ENCODE measurements around the gene ASB15.

Gene ASB15

GRCh38 chr7:123637878-123638277, 36.3 kb downstream of the ASB15 start:
- DNase-seq = no peak

- no peak for DNase-seq
These were observed 38.0 kb downstream of the ASB15 start for GRCh38 chr7:123639631-123640030.

GRCh38 chr7:123640583-123640982, 39.0 kb downstream of the ASB15 start:
- DNase-seq = no peak

- no peak for DNase-seq
These were observed 40.3 kb downstream of the ASB15 start for GRCh38 chr7:123641901-123642300.

- peak in 1 of 2 experiments; percentile 4 for DNase-seq
These were observed 42.1 kb downstream of the ASB15 start for GRCh38 chr7:123643495-123644441.

GRCh38 chr7:123645516-123645915, 43.9 kb downstream of the ASB15 start:
- DNase-seq = no peak

GRCh38 chr7:123647106-123647730, 45.6 kb downstream of the ASB15 start:
- DNase-seq = no peak

DNA sequence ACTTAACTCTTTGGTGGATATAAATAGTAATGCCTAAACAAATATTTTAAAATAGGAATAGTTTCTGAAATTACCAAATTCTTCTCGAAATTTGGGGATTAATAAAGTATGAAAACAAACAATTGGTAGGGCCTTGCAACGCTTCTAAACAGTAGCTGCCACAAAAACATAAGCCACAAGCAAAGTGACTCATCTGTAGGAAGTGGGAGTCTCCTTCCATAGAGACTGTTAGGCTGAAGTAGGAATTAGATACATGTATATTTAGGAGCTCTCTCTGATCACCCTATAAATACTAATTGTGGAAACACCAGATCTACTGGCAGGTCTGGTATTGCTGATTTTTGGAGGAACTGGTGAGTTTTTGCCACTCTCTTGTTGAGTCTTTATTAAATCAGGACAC, 48.3 kb downstream of the ASB15 start:
- no peak for DNase-seq

DNA sequence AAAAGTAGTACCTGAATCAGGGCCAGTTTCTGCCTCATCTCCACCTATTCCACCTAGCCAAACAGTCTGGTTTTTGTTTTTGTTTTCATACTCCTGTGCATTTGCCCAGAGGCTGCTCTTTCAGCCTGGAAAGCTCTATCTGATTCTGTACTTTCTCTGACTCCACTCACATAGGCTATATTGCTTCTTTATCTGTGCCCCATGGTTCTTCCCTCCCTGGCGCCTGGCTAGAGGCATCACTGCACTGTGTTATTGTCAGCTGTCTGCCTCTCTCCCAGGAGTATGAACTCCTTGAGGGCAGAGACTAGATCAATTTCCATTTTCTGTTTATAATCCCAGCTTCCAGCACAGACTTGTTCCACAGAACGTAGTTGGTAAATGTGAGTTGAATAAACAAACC, 49.0 kb downstream of the ASB15 start:
- DNase-seq = no peak

GRCh38 chr7:123652406-123652805, 50.8 kb downstream of the ASB15 start:
- DNase-seq = no peak

DNA sequence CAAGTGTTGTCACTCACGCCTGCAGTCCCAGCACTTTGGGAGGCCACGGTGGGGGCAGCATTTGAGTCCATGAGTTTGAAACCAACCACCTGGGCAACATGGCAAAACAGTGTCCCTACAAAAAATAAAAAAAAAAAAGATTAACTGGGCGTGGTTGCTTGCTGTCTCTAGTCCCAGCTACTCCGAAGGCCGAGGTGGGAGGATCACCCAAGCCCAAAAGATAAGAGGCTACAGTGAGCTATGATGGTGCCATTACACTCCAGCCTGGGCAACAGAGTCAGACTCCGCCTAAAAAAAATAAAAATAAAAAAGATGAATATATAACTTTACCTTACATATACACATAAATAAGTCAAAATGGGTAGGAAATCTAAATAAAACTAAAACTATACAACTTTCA, 51.5 kb downstream of the ASB15 start:
- no peak for DNase-seq

DNA sequence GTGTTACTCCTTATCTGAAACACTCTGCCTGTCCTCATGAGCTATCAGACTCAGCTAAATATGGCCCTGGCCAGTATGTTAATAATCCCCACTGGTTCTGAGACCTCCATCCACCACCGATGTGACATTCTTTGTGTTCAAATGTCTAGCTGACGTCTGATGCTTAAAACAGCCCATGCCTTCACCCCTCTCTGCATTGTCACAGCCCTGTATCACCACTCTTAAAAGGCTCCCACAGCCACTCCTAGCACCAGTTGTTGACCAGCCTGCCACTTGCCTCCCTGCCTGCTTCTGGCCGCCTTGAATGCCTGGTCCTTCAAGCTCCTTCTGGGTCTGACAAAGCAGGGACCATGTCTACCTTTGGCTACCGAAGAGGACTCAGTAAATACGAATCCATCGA, 54.0 kb downstream of the ASB15 start, which contains the start of gene LMOD2:
TSS of gene LMOD2 (plus strand) at position 253 of the 400 bp plus-strand sequence. CDS start at position 351, 98 bp downstream.
- DNase-seq = no peak

GRCh38 chr7:123656544-123657303, 55.1 kb downstream of the ASB15 start:
- DNase-seq = no peak

- no peak for DNase-seq
These were observed 55.7 kb downstream of the ASB15 start for GRCh38 chr7:123657304-123657685.

DNA sequence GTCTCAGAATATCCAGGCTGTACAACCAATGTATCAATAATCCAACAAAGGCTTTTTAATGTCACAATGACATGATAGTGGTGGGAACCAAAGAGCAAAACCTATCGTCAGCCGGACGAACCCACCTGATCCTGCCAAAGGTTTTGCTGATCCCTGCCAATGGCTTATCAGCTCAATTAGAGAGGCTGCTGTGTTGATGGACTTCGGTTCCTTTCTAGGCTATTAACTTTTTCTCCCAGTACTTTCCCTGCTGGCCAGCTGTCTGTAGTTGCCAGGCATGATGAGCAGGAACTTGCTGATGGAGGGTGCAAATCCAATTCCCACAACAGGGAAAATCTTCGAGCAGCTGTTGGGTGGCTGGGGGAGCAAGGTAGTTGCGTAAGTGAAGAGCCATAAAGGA, 56.4 kb downstream of the ASB15 start:
- no peak for DNase-seq

DNA sequence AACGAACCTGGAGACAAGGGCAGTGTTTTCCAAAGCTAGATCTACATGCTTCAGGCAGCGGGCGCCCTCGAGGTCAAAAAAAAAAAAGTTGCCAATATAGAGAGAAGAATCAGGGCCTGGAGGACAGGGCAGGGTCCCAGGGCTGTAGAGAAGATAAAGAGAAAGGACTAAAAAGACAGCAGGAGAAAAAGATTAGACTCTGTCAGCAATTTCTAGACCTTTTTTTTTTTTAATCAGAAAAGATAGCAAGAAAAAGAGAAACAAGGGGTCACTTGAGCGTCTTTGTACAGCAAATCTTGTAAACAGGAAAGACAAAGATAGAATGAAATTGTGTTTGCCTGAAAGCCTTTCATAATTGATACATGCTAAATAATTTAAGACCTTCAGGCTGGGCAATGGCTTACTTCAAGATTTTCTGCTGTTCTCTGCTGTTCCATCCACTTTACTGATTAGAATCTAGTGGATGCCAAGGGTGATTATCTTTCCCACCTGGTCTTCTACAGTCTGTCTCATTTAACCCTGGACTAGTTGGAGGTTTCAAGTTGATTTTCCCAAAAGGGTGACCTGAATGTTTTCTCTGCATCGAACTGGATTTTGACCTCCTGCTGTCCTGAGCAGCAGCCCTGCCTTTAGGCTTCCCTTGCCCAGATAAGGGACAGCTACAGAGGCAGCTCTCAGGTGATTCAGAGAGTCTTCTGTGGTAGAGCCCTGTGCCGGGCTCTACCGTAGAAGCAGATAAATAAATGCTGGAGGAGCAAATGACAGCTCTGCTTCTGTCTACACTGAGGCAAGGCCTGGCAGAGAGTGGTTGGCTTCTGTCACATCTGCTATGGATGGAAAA, 59.1 kb downstream of the ASB15 start:
- no peak for DNase-seq

DNA sequence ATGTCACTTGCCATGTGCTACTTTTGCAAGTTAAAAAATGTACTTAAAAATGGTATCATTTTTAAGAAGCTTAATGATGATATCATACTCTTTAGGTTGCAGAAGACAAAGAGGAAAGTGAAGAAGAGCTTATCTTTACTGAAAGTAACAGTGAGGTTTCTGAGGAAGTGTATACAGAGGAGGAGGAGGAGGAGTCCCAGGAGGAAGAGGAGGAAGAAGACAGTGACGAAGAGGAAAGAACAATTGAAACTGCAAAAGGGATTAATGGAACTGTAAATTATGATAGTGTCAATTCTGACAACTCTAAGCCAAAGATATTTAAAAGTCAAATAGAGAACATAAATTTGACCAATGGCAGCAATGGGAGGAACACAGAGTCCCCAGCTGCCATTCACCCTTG, 60.1 kb downstream of the ASB15 start:
- no peak for DNase-seq

GRCh38 chr7:123662293-123662692, 60.7 kb downstream of the ASB15 start:
- no peak for DNase-seq

DNA sequence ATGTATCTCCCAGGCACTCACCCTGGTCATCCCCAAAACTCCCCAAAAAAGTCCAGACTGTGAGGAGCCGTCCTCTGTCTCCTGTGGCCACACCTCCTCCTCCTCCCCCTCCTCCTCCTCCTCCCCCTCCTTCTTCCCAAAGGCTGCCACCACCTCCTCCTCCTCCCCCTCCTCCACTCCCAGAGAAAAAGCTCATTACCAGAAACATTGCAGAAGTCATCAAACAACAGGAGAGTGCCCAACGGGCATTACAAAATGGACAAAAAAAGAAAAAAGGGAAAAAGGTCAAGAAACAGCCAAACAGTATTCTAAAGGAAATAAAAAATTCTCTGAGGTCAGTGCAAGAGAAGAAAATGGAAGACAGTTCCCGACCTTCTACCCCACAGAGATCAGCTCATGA, 61.1 kb downstream of the ASB15 start:
- DNase-seq = no peak

GRCh38 chr7:123663200-123663599, 61.6 kb downstream of the ASB15 start:
- no peak for DNase-seq

GRCh38 chr7:123665157-123665556, 63.5 kb downstream of the ASB15 start:
- DNase-seq = peak in 1 of 2 experiments; percentile 20

GRCh38 chr7:123665896-123666295, 64.3 kb downstream of the ASB15 start:
- no peak for DNase-seq
